Psoas muscle (tissue), 8 donors: ENCODE results near the gene PLD6. TPM values are rescaled to one million over a fixed set of nuclear protein-coding genes. Genes with fewer than 3 reads are reported as not detected.

Experiments used
- ATAC-seq, 4 donors: fragments of 200-7000 bp; cut with Tn5 transposase; one replicate each; pipeline ENCODE4 v1.9.1; 2020; ENCODE audit warnings: moderate library complexity in 3 of 4, mild to moderate bottlenecking in 2 of 4
- DNase-seq, 2 donors: peaks; one replicate each; pipeline ENCODE4 v3.0.0-alpha.2; 2020
- H3K27ac ChIP-seq: fragments of 200-600 bp; one replicate; pipeline ENCODE4 v1.8.0; 2022
- H3K27me3 ChIP-seq, 3 donors: fragments of 200-600 bp in 1 of 3; one replicate each; pipeline versions ENCODE4 v1.6.1 to v1.8.0; 2013 to 2022; ENCODE audit warnings: low read length in 2 of 3, mild to moderate bottlenecking in 2 of 3, moderate library complexity in 1 of 3; ENCODE audit not compliant: insufficient read depth in 3 of 3
- H3K36me3 ChIP-seq, 2 donors: fragments of 200-600 bp in 1 of 2; one replicate each; pipeline versions ENCODE4 v1.6.1 to v1.8.0; 2013 to 2022; ENCODE audit warnings: low read depth in 1 of 2, mild to moderate bottlenecking in 1 of 2, moderate library complexity in 1 of 2; ENCODE audit not compliant: insufficient read depth in 1 of 2
- H3K4me1 ChIP-seq: fragments of 200-600 bp; one replicate; pipeline ENCODE4 v1.8.0; 2022
- H3K4me3 ChIP-seq: fragments of 200-600 bp; one replicate; pipeline ENCODE4 v1.8.0; 2022; ENCODE audit warnings: mild to moderate bottlenecking
- H3K9me3 ChIP-seq: fragments of 200-600 bp; one replicate; pipeline ENCODE4 v1.8.0; 2022
- CTCF ChIP-seq: fragments of 200-600 bp; IDR thresholded peaks from one replicate; pipeline ENCODE4 v1.8.0; 2022; ENCODE audit warnings: antibody characterized with exemption
- WGBS, 3 donors: extraction: QIAGEN DNeasy Blood & Tissue Kit; methylation state at CpG; one replicate each; pipeline versions ENCODE4 v1.1.6 to v1.1.7; 2013; 5-methylcytosine and 5-hydroxymethylcytosine counted together
- intact Hi-C, 2 donors: fragments of 100-400 bp; cut with DNase I; formaldehyde crosslinking; loops; one replicate each; pipeline versions ENCODE4 v1.11.0 to v1.14.2; 2022
- polyA plus RNA-seq, 3 donors: library from polyadenylated mRNA; stranded (reverse); fragments of 200-250 nt; gene quantifications; one replicate each; pipeline ENCODE4 v1.2.3, GENCODE V29; 2013
- total RNA-seq, 4 donors: library from RNA; stranded (reverse); fragmentation: NEBNext Ultra II Directional in 2 of 4; extraction: Animal tissue kit (Norgen Biotek cat#: 25700) in 2 of 4; gene quantifications; one replicate each; pipeline versions ENCODE4 v1.2.1 to v1.2.4, GENCODE V29; 2021 to 2023
- donor health status: healthy with polysubstance abuse.
- donor health status: DM: no; HTN: no; CAD: no; lungs with moderate emphysema.
- donor health status: Bipolar disorder and iron deficiency.
- donor health status: healthy.
- donor health status: DM: yes; HTN: yes; CAD: no.
- donor health status: DM: no; HTN: no; CAD: no.
- donor health status: DM: no; HTN: no; CAD: no.
- donor health status: DM: yes; HTN: yes; CAD: no.

Gene PLD6
- total and polyA plus RNA-seq, 7 donors = 0.84 to 5.4 (median 2.5) TPM

GRCh38 chr17:17227608-17228520, 21.7 kb upstream of the PLD6 start:
- DNase-seq (peak in 1 of 2 donors; percentile 78), ATAC-seq (peak; percentile 75 to 89 (median 82))
- TF ChIP-seq CTCF = no peak
- Histone ChIP-seq H3K27ac (peak overlapping the region; percentile 60), H3K9me3 (no peaks in the 10 kb centered on the region), H3K36me3 (peaks cover 3 to 99% of the 10 kb centered on the region in 2 donors), H3K4me1 (peaks cover 26% of the 10 kb centered on the region), H3K27me3 (no peaks in the 10 kb centered on the region), H3K4me3 (no peak overlapping the region)
- WGBS, 3 donors = 70 to 78% (median 73%) methylated on average over 25 of the region's 25 CpGs
- intact Hi-C loops = no loop called here

GRCh38 chr17:17226451-17227265, 20.5 kb upstream of the PLD6 start:
- DNase-seq = peak in 1 of 2 donors; percentile 45
- intact Hi-C loops = no loop called here
- H3K27ac ChIP-seq = no peak overlapping the region
- no peak overlapping the region for H3K4me3 ChIP-seq
- WGBS, 3 donors = 93 to 96% (median 94%) methylated on average over 16 of the region's 16 CpGs
- H3K27me3 ChIP-seq = no peaks in the 10 kb centered on the region
- H3K36me3 ChIP-seq = peaks cover 0 to 99% of the 10 kb centered on the region in 2 donors
- no peak for TF ChIP-seq CTCF
- H3K4me1 ChIP-seq = peaks cover 24% of the 10 kb centered on the region
- no peak for ATAC-seq
- no peaks in the 10 kb centered on the region for H3K9me3 ChIP-seq

GRCh38 chr17:17225901-17226300, 19.8 kb upstream of the PLD6 start:
- ATAC-seq = no peak

DNA sequence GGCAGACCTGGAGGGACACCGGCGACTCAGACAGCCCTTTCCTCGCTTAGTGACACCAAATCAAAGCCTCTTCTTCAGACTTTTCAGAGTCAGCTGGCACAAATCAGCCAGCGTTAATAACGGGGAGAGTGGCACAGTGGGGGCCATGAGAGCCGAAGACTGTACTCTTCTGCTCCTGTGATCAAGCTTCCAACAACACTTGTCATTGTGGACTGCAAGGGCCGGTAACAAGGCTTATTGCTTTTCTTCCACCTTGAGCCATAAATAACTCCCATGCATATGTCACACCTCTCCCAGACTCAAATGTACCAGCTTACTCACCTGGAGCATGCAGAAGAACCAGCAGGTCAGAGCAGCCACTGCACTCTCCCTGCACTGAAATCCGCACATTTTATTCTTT, 18.0 kb upstream of the PLD6 start:
- TF ChIP-seq CTCF = no peak
- 82 to 85% (median 84%) methylated on average over 8 of the region's 8 CpGs for WGBS, 3 donors
- ATAC-seq = no peak
- H3K36me3 ChIP-seq = peaks cover 0 to 99% of the 10 kb centered on the region in 2 donors
- no peak overlapping the region for H3K4me3 ChIP-seq
- H3K27me3 ChIP-seq = no peaks in the 10 kb centered on the region
- H3K4me1 ChIP-seq = peaks cover 9% of the 10 kb centered on the region
- intact Hi-C loops = no loop called here
- no peaks in the 10 kb centered on the region for H3K9me3 ChIP-seq
- no peak overlapping the region for H3K27ac ChIP-seq
- peak in 1 of 2 donors; percentile 10 for DNase-seq

More at GRCh38 chr17:17225901-17226300, 19.8 kb upstream of the PLD6 start:
- H3K9me3 ChIP-seq = no peaks in the 10 kb centered on the region
- H3K27ac ChIP-seq = no peak overlapping the region
- H3K4me3 ChIP-seq = no peak overlapping the region
- no peaks in the 10 kb centered on the region for H3K27me3 ChIP-seq
- peaks cover 21% of the 10 kb centered on the region for H3K4me1 ChIP-seq
- H3K36me3 ChIP-seq = peaks cover 0 to 99% of the 10 kb centered on the region in 2 donors
- TF ChIP-seq CTCF = no peak
- WGBS, 3 donors = 92 to 97% (median 94%) methylated on average over 10 of the region's 10 CpGs
- intact Hi-C loops = no loop called here
- DNase-seq = peak in 1 of 2 donors; percentile 51
